ENCODE results near the gene COX8C.

Gene COX8C

DNA sequence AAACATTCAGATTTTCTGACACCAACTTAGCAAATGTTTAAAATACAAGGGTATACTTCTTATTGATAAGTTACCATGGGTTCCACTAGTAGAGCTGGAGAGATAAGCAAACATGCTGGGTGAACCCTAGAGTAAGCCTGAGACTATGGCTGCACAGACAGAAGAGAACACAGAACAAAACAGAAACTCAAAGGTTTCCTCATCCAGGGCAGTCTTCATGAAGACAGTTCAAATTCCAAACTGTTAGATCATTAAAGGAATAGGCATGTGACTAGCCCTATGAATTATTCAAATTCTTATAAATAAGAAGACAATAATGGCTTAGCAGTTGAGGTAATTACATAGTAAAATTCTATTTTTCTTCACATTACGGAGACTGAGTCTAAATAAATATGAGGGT is 42.2 kb upstream of the COX8C start:
- H3K27ac ChIP-seq = no peak overlapping the region
- TF ChIP-seq, protein P1, sequence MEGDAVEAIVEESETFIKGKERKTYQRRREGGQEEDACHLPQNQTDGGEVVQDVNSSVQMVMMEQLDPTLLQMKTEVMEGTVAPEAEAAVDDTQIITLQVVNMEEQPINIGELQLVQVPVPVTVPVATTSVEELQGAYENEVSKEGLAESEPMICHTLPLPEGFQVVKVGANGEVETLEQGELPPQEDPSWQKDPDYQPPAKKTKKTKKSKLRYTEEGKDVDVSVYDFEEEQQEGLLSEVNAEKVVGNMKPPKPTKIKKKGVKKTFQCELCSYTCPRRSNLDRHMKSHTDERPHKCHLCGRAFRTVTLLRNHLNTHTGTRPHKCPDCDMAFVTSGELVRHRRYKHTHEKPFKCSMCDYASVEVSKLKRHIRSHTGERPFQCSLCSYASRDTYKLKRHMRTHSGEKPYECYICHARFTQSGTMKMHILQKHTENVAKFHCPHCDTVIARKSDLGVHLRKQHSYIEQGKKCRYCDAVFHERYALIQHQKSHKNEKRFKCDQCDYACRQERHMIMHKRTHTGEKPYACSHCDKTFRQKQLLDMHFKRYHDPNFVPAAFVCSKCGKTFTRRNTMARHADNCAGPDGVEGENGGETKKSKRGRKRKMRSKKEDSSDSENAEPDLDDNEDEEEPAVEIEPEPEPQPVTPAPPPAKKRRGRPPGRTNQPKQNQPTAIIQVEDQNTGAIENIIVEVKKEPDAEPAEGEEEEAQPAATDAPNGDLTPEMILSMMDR (IDR thresholded peaks at IDR 0.05) = no peak
- TF ChIP-seq ZFX (IDR thresholded peaks at IDR 0.05; ENCODE audit: borderline replicate concordance) = no peak

DNA sequence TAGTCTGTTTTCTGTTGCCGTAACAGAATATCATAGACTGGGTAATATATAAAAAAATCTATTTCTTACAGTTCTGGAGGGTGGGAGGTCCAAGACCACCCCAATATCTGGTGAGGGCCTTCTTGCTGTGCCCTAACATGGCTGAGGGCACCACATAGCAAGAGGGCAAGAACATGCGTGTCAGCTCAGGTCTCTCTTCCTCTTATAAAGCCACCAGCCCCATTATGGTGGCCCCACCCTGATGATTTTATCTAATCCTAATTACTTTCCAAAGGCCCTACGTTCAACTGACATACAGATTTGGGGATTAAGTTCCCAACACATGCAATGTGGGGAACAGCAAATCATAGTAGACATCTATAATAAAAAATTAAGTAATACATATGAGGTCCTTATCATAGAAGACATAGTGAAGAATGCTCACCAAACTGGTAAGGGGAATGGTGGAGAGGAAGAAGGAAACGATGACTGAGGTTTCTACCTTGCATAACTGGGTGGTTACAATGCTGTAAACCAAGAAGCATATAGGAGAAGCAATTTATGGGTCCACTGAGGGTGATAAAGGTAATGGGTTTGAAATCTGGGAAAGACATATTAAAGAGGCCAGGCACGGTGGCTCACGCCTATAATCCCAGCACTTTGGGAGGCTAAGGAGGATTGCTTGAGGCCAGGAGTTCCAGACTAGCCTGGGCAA is 41.1 kb upstream of the COX8C start:
- no peak overlapping the region for H3K27ac ChIP-seq
- no peak for TF ChIP-seq ZFX (IDR thresholded peaks at IDR 0.05; ENCODE audit: borderline replicate concordance)
- TF ChIP-seq, protein P1 (IDR thresholded peaks at IDR 0.05) = no peak

DNA sequence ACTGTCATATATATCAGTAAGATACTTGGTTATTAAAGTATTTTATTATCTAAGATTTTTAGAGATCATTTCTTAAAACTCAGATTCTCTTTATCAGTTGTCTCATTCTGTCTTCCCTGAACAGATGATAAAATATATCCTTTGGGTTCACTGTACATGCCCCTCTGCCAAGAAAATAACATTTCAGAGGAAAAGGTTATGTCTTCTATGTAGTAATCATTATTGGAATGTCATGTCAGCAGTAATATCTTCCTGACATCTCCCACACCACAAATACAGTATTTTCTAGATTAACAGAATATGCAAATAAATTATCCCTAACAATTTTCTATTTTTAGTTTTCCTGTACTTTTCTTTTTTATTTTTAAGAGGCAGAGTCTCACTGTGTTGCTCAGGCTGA is 40.2 kb upstream of the COX8C start:
- H3K27ac ChIP-seq = no peak overlapping the region
- no peak for TF ChIP-seq ZFX (IDR thresholded peaks at IDR 0.05; ENCODE audit: borderline replicate concordance)

DNA sequence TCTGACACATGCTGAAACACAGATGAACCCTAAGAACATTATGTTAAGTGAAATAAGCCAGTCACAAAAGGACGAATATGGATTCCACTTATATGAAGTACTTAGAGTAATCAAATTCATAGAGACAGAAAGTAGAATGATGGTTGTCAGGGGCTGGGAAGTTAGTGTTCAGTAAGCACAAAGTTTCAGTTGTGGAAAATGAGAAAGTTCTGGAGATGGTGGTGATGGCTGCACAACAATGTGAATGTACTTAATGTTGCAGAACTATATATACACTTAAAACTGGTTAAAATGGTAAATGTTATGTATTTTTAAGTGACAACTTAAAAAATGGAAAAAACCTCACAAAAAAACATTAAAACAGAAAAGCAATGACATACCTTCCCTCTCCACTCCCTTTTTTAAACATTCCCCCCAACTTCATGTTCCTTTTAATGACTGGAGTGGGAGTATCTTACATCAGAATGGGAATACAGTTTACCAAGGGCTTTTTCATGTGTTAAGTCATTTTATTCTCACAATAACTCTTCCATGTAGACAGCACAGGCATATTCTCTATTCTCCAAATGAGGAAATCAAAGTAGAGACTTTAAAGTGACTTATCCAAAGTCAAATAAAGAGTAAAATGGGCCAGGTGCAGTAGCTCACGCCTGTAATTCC is 38.2 kb upstream of the COX8C start:
- H3K27ac ChIP-seq = no peak overlapping the region

DNA sequence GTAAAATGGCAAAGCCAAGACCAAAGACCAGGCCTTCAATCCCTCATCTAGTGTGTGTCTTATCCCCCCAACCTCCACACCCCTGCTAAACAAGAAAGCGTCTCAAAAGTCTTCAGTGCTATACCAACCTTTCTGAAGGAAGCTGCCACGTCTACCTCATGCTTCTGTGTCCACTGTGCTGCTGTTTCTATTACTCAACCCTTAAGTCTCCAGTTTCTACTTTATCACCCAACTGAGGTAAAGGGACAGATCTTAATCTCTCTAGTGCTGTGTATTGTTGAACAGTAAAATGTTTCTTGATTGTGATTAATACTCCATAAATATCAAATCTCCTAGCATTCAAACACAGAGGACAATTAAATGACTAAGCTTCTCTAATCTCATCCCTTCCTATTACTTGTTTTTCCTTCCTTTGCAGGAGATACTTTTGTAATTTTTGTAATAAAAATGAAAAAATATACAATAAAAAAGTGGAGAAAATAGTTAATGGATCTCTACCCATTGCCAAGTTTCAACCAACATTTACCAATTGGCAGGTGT is 37.5 kb upstream of the COX8C start:
- no peak for TF ChIP-seq ZFX (IDR thresholded peaks at IDR 0.05; ENCODE audit: borderline replicate concordance)
- TF ChIP-seq, protein P1 (IDR thresholded peaks at IDR 0.05) = no peak
- H3K27ac ChIP-seq = no peak overlapping the region

More for the DNA sequence above, 38.2 kb upstream of the COX8C start:
- no peak for TF ChIP-seq ZFX (IDR thresholded peaks at IDR 0.05; ENCODE audit: borderline replicate concordance)
- TF ChIP-seq, protein P1 (IDR thresholded peaks at IDR 0.05) = no peak

DNA sequence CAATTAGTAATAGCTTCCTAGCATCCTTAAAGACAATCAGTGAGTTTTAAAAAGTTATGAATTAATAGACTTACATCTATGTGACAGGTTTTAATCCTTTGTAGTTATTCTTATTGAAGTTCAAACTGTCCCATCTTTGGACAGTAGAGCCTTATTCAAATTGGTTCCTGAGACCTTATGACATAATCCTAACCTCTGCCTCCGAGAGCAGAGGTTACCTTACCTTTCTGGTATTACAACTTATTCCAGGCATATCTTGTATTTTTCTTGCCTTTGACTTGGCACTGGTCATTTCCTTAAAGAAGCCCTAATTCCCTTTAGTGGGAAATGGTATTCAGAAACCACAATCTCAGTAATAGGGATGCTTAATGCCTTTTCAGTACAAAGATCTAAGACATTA is 35.9 kb upstream of the COX8C start:
- TF ChIP-seq ZFX (IDR thresholded peaks at IDR 0.05; ENCODE audit: borderline replicate concordance) = no peak
- TF ChIP-seq, protein P1 (IDR thresholded peaks at IDR 0.05) = no peak
- no peak overlapping the region for H3K27ac ChIP-seq

DNA sequence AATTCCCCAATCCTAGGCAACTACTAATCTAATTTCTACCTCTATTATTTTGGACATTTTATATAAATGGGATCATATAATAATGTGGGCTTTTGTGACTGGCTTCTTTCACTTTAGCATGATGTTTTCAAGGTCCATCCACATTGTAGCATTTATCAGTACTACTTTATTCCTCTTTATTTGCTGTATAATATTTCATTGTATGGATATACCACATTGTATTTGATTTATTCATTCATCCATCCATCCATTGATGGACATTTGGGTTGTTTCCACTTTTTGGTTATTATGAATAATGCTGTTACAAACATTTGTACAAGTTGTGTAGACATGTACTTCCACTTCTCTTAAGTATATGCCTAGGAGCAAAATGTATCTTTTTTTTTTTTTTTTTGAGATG is 31.4 kb upstream of the COX8C start:
- H3K27ac ChIP-seq = no peak overlapping the region
- TF ChIP-seq, protein P1 (IDR thresholded peaks at IDR 0.05) = no peak
- TF ChIP-seq ZFX (IDR thresholded peaks at IDR 0.05; ENCODE audit: borderline replicate concordance) = no peak

Data from 22Rv1 (cell line).